IMR-90 (cell line): ENCODE measurements around the gene PRPS1L1. TPM values are rescaled to one million over a fixed set of nuclear protein-coding genes. Genes with fewer than 3 reads are reported as not detected.

Experiments used
- ATAC-seq: fragments of 200-7000 bp; cut with Tn5 transposase; 2 replicates; pipeline ENCODE4 v1.9.1; 2020; ENCODE audit warnings: low read depth, mild to moderate bottlenecking, moderate library complexity
- BruUV-seq: library from RNA; stranded (reverse); fragments of 400-500 nt; replicated peaks from 2 replicates; lab custom pipeline; 2021; lab: Mats Ljungman, UMichigan
- CTCF ChIA-PET: fragments of 300-600 bp; formaldehyde crosslinking; extraction: SDS; loops from one replicate; lab custom pipeline; 2021; ENCODE audit warnings: antibody characterized with exemption; lab: Yijun Ruan, JAX
- POLR2A ChIA-PET: fragments of 300-600 bp; sonication (Branson Sonifier 250); formaldehyde crosslinking; loops from one replicate; lab custom pipeline; 2022; ENCODE audit warnings: antibody characterized with exemption; ENCODE audit not compliant: unreplicated experiment; lab: Charles Lee
- DNase-seq: peaks from one replicate; pipeline ENCODE4 v3.0.0; 2013
- H2AFZ ChIP-seq: replicated peaks from 2 replicates; pipeline ENCODE3; 2013; ENCODE audit warnings: low read length, mild to moderate bottlenecking; ENCODE audit not compliant: poor library complexity
- H2AK5ac ChIP-seq: 2 replicates; pipeline ENCODE4 v1.6.1; 2013; ENCODE audit warnings: low read depth, low read length, inconsistent platforms
- H2AK9ac ChIP-seq: replicated peaks from 2 replicates; pipeline ENCODE3; 2013; ENCODE audit warnings: mild to moderate bottlenecking, low read depth, low read length, moderate library complexity; ENCODE audit not compliant: poor library complexity
- H2BK120ac ChIP-seq: 2 replicates; pipeline ENCODE4 v1.6.1; 2013; ENCODE audit warnings: low read depth, low read length, inconsistent platforms
- H2BK15ac ChIP-seq: 3 replicates; pipeline ENCODE4 v1.6.1; 2013; ENCODE audit warnings: low read depth, low read length, inconsistent platforms
- H2BK20ac ChIP-seq: 2 replicates; pipeline ENCODE4 v1.6.1; 2013; ENCODE audit warnings: low read depth, mild to moderate bottlenecking, inconsistent platforms, low read length, moderate library complexity
- H2BK5ac ChIP-seq: 2 replicates; pipeline ENCODE4 v1.6.1; 2013; ENCODE audit warnings: mild to moderate bottlenecking, low read depth, low read length, inconsistent platforms; ENCODE audit not compliant: poor library complexity, severe bottlenecking
- H3K14ac ChIP-seq: replicated peaks from 2 replicates; pipeline ENCODE4 v1.6.1; 2013; ENCODE audit warnings: low read depth, low read length, inconsistent platforms
- H3K18ac ChIP-seq: 2 replicates; pipeline ENCODE4 v1.6.1; 2013; ENCODE audit warnings: low read depth, low read length, control low read depth
- H3K23ac ChIP-seq: 2 replicates; pipeline ENCODE4 v1.6.1; 2013; ENCODE audit warnings: low read depth, low read length, inconsistent platforms
- H3K27ac ChIP-seq: 2 replicates; pipeline ENCODE4 v1.5.1; 2013; ENCODE audit warnings: mild to moderate bottlenecking, control low read depth, low read length; ENCODE audit not compliant: insufficient read depth
- H3K27me3 ChIP-seq: 2 replicates; pipeline ENCODE4 v1.6.1; 2013; ENCODE audit warnings: low read length; ENCODE audit not compliant: control insufficient read depth, insufficient read depth
- H3K36me3 ChIP-seq: 2 replicates; pipeline ENCODE4 v1.6.1; 2013; ENCODE audit warnings: low read length, mixed read lengths; ENCODE audit not compliant: control insufficient read depth, insufficient read depth
- H3K4ac ChIP-seq: 2 replicates; pipeline ENCODE4 v1.6.1; 2013; ENCODE audit warnings: low read depth, low read length, inconsistent platforms
- H3K4me1 ChIP-seq: 2 replicates; pipeline ENCODE4 v1.6.1; 2013; ENCODE audit warnings: low read length, mixed read lengths; ENCODE audit not compliant: control insufficient read depth, insufficient read depth
- H3K4me2 ChIP-seq: 2 replicates; pipeline ENCODE4 v1.6.1; 2013; ENCODE audit warnings: low read depth, mild to moderate bottlenecking, control low read depth, low read length, moderate library complexity
- H3K4me3 ChIP-seq: 2 replicates; pipeline ENCODE4 v1.5.1; 2013; ENCODE audit warnings: low read depth, mild to moderate bottlenecking, control low read depth, low read length, moderate library complexity; ENCODE audit not compliant: insufficient read depth
- H3K56ac ChIP-seq: 2 replicates; pipeline ENCODE4 v1.6.1; 2013; ENCODE audit warnings: low read length, inconsistent platforms; ENCODE audit not compliant: insufficient read depth; ENCODE audit errors: extremely low read depth
- H3K79me1 ChIP-seq, 2 experiments: 2 replicates each; pipeline ENCODE4 v1.6.1; 2013; ENCODE audit warnings: low read length in 2 of 2, inconsistent platforms in 1 of 2, low read depth in 1 of 2
- H3K9ac ChIP-seq: 2 replicates; pipeline ENCODE4 v1.6.1; 2013; ENCODE audit warnings: low read depth, low read length, control low read depth
- H3K9me1 ChIP-seq: 2 replicates; pipeline ENCODE4 v1.6.1; 2013; ENCODE audit warnings: low read length, inconsistent platforms; ENCODE audit not compliant: insufficient read depth
- H3K9me3 ChIP-seq: 2 replicates; pipeline ENCODE4 v1.6.1; 2013; ENCODE audit warnings: low read length; ENCODE audit not compliant: control insufficient read depth, insufficient read depth
- H4K20me1 ChIP-seq: 2 replicates; pipeline ENCODE4 v1.6.1; 2013; ENCODE audit warnings: low read length, inconsistent platforms; ENCODE audit not compliant: insufficient read depth
- H4K5ac ChIP-seq: 2 replicates; pipeline ENCODE4 v1.6.1; 2013; ENCODE audit warnings: mild to moderate bottlenecking, low read depth, low read length, control low read depth
- H4K8ac ChIP-seq, 2 experiments: 2 replicates each; pipeline ENCODE4 v1.6.1; 2013; ENCODE audit warnings: low read depth in 2 of 2, low read length in 2 of 2, control low read depth in 1 of 2, inconsistent platforms in 1 of 2
- H4K91ac ChIP-seq: 2 replicates; pipeline ENCODE4 v1.6.1; 2013; ENCODE audit warnings: low read depth, low read length, inconsistent platforms; ENCODE audit not compliant: insufficient read depth
- BHLHE40 ChIP-seq: fragments of 150-350 bp; IDR thresholded peaks from 2 replicates; pipeline ENCODE4 v1.6.1; 2016; ENCODE audit warnings: mild to moderate bottlenecking, low read depth, low read length
- CEBPB ChIP-seq: IDR thresholded peaks from 2 replicates; pipeline ENCODE4 v1.6.1; 2012; ENCODE audit warnings: low read depth, low read length, improper control_type of control experiment
- CHD1 ChIP-seq: IDR thresholded peaks from 2 replicates; pipeline ENCODE4 v1.6.1; 2012; ENCODE audit warnings: low read depth, low read length, improper control_type of control experiment
- CTCF ChIP-seq: conservative IDR thresholded peaks from 2 replicates; pipeline ENCODE4 v1.5.1; 2012; ENCODE audit warnings: mild to moderate bottlenecking, low read depth, low read length, improper control_type of control experiment
- FOS ChIP-seq: fragments of 150-350 bp; IDR thresholded peaks from 2 replicates; pipeline ENCODE4 v1.6.1; 2016; ENCODE audit warnings: low read depth, low read length
- MAFK ChIP-seq: IDR thresholded peaks from 2 replicates; pipeline ENCODE4 v1.6.1; 2012; ENCODE audit warnings: low read depth, low read length, improper control_type of control experiment
- MAZ ChIP-seq: IDR thresholded peaks from 2 replicates; pipeline ENCODE4 v1.6.1; 2012; ENCODE audit warnings: low read depth, mild to moderate bottlenecking, low read length, improper control_type of control experiment, moderate library complexity, borderline replicate concordance
- MXI1 ChIP-seq: IDR thresholded peaks from 2 replicates; pipeline ENCODE4 v1.6.1; 2012; ENCODE audit warnings: low read depth, mild to moderate bottlenecking, low read length, moderate library complexity, borderline replicate concordance
- NFE2L2 ChIP-seq: fragments of 150-350 bp; IDR thresholded peaks from 2 replicates; pipeline ENCODE4 v1.6.1; 2016; ENCODE audit warnings: low read depth, mild to moderate bottlenecking, low read length
- POLR2A ChIP-seq: IDR thresholded peaks from 2 replicates; pipeline ENCODE4 v1.6.1; 2012; ENCODE audit warnings: mild to moderate bottlenecking, low read depth, low read length
- RAD21 ChIP-seq: IDR thresholded peaks from 2 replicates; pipeline ENCODE4 v1.6.1; 2012; ENCODE audit warnings: low read length, improper control_type of control experiment
- RCOR1 ChIP-seq: IDR thresholded peaks from 2 replicates; pipeline ENCODE4 v1.6.1; 2012; ENCODE audit warnings: mild to moderate bottlenecking, low read length, improper control_type of control experiment; ENCODE audit not compliant: insufficient replicate concordance
- RFX5 ChIP-seq: IDR thresholded peaks from 2 replicates; pipeline ENCODE4 v1.8.0; 2012; ENCODE audit warnings: low read depth, mild to moderate bottlenecking, low read length, moderate library complexity
- SMC3 ChIP-seq: fragments of 150-350 bp; IDR thresholded peaks from 2 replicates; pipeline ENCODE4 v1.6.1; 2016; ENCODE audit warnings: low read depth, mild to moderate bottlenecking, antibody characterized with exemption, low read length, moderate library complexity
- USF2 ChIP-seq: fragments of 150-350 bp; IDR thresholded peaks from 2 replicates; pipeline ENCODE4 v1.6.1; 2017; ENCODE audit warnings: mild to moderate bottlenecking, antibody characterized with exemption, low read length, low read depth
- WGBS, 2 experiments: methylation state at CpG; one replicate each; pipeline versions ENCODE4 v1.1.5 to v1.1.7; 2013; ENCODE audit warnings: missing lambda C conversion rate in 2 of 2; ENCODE audit not compliant: insufficient read length in 1 of 2; ENCODE audit errors: extremely low coverage in 2 of 2; 5-methylcytosine and 5-hydroxymethylcytosine counted together
- dilution Hi-C: fragments of 300-500 bp; cut with HindIII; formaldehyde crosslinking; loops from one replicate; pipeline ENCODE4 v1.14.3; 2018; ENCODE audit warnings: low sequenced_read_pairs; ENCODE audit not compliant: unreplicated experiment
- in situ Hi-C: fragments of 300-500 bp; cut with MboI; formaldehyde crosslinking; loops from 3 replicates; pipeline ENCODE4 v1.14.3; 2019; ENCODE audit warnings: low sequenced_read_pairs, inconsistent platforms, mixed read lengths
- intact Hi-C: fragments of 100-400 bp; cut with micrococcal nuclease; formaldehyde crosslinking; loops from 2 replicates; pipeline ENCODE4 v1.10.0; 2022
- polyA plus RNA-seq, 3 experiments: library from polyadenylated mRNA; depleted of rRNA; stranded (reverse); fragments of >200 nt; gene quantifications; 2 replicates each; pipeline ENCODE4 v1.2.3, GENCODE V29; 2012; ENCODE audit warnings: low replicate concordance in 1 of 3
- total RNA-seq: library from RNA; depleted of rRNA; stranded (reverse); fragments of >200 nt; gene quantifications from 2 replicates; pipeline ENCODE4 v1.2.3, GENCODE V29; 2012
- TF ChIP-seq, protein P1 (sequence below): fragments of 150-350 bp; IDR thresholded peaks from 2 replicates; pipeline ENCODE4 v1.6.1; 2016; ENCODE audit warnings: low read depth, mild to moderate bottlenecking, low read length, moderate library complexity, borderline replicate concordance

The PRPS1L1 gene
- total and polyA plus RNA-seq, 2 of the 4 experiments (the other 2 are of a cell fraction) = not detected

GRCh38 chr7:17988858-17989257 lies 38.8 kb downstream of the PRPS1L1 start:
- BruUV-seq = no TSS peak
- Histone ChIP-seq H4K20me1 (no peaks in the 10 kb centered on the region), H3K18ac (no peak overlapping the region), H2AFZ (no peak overlapping the region), H3K27ac (no peak overlapping the region), H3K14ac (no peak overlapping the region), H3K4me2 (no peak overlapping the region), H3K4me1 (peaks cover 2% of the 10 kb centered on the region; the same call in 1 of the 2 replicates), H3K23ac (no peak overlapping the region), H2BK5ac (no peak overlapping the region), H2AK9ac (no peak overlapping the region), H2BK120ac (no peak overlapping the region; the same call in 1 of the 2 replicates), H3K56ac (no peak overlapping the region), H3K27me3 (no peaks in the 10 kb centered on the region), H2AK5ac (peak overlapping the region; percentile 48; the same call in 1 of the 2 replicates), H3K4me3 (no peak overlapping the region), H2BK20ac (no peak overlapping the region), H3K9me1 (peaks cover 3% of the 10 kb centered on the region; the same call in 1 of the 2 replicates), H4K91ac (no peak overlapping the region), H4K5ac (no peak overlapping the region), H3K36me3 (no peaks in the 10 kb centered on the region), H3K4ac (no peak overlapping the region), H3K9me3 (no peaks in the 10 kb centered on the region), H2BK15ac (0 out of 3 replicates have a peak overlapping the region, but pooled peaks have one; percentile 33), H4K8ac (no peak overlapping the region), H3K79me1 (no peaks in the 10 kb centered on the region), H3K9ac (no peak overlapping the region)
- intact Hi-C loops = no loop called here
- POLR2A ChIA-PET = no interaction called here
- in situ Hi-C loops = no loop called here
- ATAC-seq (no peak), DNase-seq (no peak)
- CTCF ChIA-PET = no interaction called here
- TF ChIP-seq CHD1 = no peak
- no peak for TF ChIP-seq MAFK
- TF ChIP-seq MAZ = no peak
- no peak for TF ChIP-seq NFE2L2
- no peak for TF ChIP-seq USF2
- TF ChIP-seq FOS = no peak
- no peak for TF ChIP-seq BHLHE40
- no peak for TF ChIP-seq CTCF
- TF ChIP-seq, protein P1, sequence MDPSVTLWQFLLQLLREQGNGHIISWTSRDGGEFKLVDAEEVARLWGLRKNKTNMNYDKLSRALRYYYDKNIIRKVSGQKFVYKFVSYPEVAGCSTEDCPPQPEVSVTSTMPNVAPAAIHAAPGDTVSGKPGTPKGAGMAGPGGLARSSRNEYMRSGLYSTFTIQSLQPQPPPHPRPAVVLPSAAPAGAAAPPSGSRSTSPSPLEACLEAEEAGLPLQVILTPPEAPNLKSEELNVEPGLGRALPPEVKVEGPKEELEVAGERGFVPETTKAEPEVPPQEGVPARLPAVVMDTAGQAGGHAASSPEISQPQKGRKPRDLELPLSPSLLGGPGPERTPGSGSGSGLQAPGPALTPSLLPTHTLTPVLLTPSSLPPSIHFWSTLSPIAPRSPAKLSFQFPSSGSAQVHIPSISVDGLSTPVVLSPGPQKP = no peak
- no peak for TF ChIP-seq MXI1
- TF ChIP-seq SMC3 = no peak
- no peak for TF ChIP-seq RAD21
- no peak for TF ChIP-seq CEBPB
- no peak for TF ChIP-seq RCOR1
- no peak for TF ChIP-seq RFX5
- no peak for TF ChIP-seq POLR2A
- dilution Hi-C loops = no loop called here
- WGBS, 2 experiments = 64% methylated on average over 3 of the region's 6 CpGs; no CpG with 5 or more reads in 1 of the 2 experiments
